Neural cell (in vitro differentiated cells): ENCODE results near the gene BRINP1.

Experiments
- EZH2 ChIP-seq: fragments of 200-600, 300-800 bp; shearing (Covaris generic), sonication (generic); IDR thresholded peaks from 2 replicates; pipeline ENCODE4 v1.6.1; 2014; ENCODE audit warnings: antibody characterized with exemption, low read length, borderline replicate concordance, mild to moderate bottlenecking; ENCODE audit not compliant: insufficient read depth, poor library complexity, severe bottlenecking
- MXI1 ChIP-seq: fragments of 450-650 bp; conservative IDR thresholded peaks from 2 replicates; pipeline ENCODE4 v1.6.1; 2014; ENCODE audit warnings: antibody characterized with exemption, mild to moderate bottlenecking; ENCODE audit not compliant: poor library complexity, severe bottlenecking
- POLR2AphosphoS5 ChIP-seq: IDR thresholded peaks from 2 replicates; pipeline ENCODE4 v1.6.1; 2012
- SMC3 ChIP-seq: fragments of 450-650 bp; conservative IDR thresholded peaks from 2 replicates; pipeline ENCODE4 v1.6.1; 2014; ENCODE audit warnings: antibody characterized with exemption, mild to moderate bottlenecking, moderate library complexity; ENCODE audit not compliant: poor library complexity
- TAF1 ChIP-seq: IDR thresholded peaks from 2 replicates; pipeline ENCODE4 v1.6.1; 2012; ENCODE audit warnings: low read depth
- TF ChIP-seq, protein P1 (sequence below): fragments of 450-650 bp; IDR thresholded peaks from 2 replicates; pipeline ENCODE4 v1.5.1; 2014; ENCODE audit warnings: antibody characterized with exemption, mild to moderate bottlenecking, moderate library complexity; ENCODE audit not compliant: poor library complexity, severe bottlenecking
- TF ChIP-seq, protein P2 (sequence below): IDR thresholded peaks from 2 replicates; pipeline ENCODE4 v1.6.1; 2012; ENCODE audit warnings: borderline replicate concordance

DNA sequence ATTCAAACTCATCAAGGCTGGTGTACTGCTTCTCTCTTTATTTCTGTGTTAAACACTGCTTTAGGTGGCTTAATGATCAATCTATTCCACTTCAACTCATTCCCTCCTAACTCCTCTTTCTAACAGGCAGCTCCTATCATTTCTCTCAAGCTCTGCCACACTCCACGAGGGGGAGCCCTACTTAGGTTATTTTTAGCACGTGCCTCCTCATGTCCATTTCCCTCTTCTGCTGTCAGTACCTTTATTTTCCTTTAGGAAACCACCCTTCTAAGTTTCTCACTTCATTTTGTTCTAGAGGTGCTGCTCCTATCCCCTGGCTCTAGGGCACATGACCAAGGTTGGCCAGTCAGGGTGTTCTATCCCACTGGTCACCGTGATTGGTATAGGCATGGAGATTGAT is 6.7 kb upstream of the BRINP1 start:
- TF ChIP-seq MXI1 (no peak), TAF1 (no peak), POLR2AphosphoS5 (no peak), EZH2 (no peak), SMC3 (no peak)
- TF ChIP-seq, protein P1, sequence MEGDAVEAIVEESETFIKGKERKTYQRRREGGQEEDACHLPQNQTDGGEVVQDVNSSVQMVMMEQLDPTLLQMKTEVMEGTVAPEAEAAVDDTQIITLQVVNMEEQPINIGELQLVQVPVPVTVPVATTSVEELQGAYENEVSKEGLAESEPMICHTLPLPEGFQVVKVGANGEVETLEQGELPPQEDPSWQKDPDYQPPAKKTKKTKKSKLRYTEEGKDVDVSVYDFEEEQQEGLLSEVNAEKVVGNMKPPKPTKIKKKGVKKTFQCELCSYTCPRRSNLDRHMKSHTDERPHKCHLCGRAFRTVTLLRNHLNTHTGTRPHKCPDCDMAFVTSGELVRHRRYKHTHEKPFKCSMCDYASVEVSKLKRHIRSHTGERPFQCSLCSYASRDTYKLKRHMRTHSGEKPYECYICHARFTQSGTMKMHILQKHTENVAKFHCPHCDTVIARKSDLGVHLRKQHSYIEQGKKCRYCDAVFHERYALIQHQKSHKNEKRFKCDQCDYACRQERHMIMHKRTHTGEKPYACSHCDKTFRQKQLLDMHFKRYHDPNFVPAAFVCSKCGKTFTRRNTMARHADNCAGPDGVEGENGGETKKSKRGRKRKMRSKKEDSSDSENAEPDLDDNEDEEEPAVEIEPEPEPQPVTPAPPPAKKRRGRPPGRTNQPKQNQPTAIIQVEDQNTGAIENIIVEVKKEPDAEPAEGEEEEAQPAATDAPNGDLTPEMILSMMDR = no peak
- TF ChIP-seq, protein P2, sequence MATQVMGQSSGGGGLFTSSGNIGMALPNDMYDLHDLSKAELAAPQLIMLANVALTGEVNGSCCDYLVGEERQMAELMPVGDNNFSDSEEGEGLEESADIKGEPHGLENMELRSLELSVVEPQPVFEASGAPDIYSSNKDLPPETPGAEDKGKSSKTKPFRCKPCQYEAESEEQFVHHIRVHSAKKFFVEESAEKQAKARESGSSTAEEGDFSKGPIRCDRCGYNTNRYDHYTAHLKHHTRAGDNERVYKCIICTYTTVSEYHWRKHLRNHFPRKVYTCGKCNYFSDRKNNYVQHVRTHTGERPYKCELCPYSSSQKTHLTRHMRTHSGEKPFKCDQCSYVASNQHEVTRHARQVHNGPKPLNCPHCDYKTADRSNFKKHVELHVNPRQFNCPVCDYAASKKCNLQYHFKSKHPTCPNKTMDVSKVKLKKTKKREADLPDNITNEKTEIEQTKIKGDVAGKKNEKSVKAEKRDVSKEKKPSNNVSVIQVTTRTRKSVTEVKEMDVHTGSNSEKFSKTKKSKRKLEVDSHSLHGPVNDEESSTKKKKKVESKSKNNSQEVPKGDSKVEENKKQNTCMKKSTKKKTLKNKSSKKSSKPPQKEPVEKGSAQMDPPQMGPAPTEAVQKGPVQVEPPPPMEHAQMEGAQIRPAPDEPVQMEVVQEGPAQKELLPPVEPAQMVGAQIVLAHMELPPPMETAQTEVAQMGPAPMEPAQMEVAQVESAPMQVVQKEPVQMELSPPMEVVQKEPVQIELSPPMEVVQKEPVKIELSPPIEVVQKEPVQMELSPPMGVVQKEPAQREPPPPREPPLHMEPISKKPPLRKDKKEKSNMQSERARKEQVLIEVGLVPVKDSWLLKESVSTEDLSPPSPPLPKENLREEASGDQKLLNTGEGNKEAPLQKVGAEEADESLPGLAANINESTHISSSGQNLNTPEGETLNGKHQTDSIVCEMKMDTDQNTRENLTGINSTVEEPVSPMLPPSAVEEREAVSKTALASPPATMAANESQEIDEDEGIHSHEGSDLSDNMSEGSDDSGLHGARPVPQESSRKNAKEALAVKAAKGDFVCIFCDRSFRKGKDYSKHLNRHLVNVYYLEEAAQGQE = no peak
